GM18507 (cell line): ENCODE data around the gene PRKCH.

Experiments used
- DNase-seq: peaks from one replicate; pipeline ENCODE4 v3.0.0; 2011; ENCODE audit warnings: low read depth; ENCODE audit not compliant: insufficient read length; ENCODE audit errors: extremely low spot score
- FAIRE-seq: peaks from 2 replicates; lab custom pipeline; 2011; peaks lifted over from hg19 to GRCh38; lab: Jason Lieb, UNC

PRKCH gene

DNA sequence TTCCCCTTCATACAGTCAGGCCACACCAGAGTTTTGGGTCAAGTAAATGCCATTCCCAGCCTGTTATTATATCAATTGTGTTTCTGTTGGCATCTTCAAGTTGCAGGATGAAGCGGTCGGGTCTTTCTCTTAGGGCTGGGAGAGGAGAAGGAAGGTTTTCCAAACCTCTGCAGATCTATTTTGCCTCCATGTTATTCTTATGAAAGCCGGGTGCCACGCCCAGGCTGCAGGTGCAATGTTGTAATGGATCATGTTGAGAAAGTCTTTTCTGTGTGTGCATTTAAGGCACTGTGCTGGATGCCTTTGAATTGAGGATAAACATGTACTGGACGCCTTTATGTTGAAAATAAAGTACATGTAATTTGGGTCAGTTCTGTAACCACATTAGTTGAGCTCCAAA lies 209.5 kb downstream of the PRKCH start:
- DNase-seq (no peak), FAIRE-seq (no peak)

DNA sequence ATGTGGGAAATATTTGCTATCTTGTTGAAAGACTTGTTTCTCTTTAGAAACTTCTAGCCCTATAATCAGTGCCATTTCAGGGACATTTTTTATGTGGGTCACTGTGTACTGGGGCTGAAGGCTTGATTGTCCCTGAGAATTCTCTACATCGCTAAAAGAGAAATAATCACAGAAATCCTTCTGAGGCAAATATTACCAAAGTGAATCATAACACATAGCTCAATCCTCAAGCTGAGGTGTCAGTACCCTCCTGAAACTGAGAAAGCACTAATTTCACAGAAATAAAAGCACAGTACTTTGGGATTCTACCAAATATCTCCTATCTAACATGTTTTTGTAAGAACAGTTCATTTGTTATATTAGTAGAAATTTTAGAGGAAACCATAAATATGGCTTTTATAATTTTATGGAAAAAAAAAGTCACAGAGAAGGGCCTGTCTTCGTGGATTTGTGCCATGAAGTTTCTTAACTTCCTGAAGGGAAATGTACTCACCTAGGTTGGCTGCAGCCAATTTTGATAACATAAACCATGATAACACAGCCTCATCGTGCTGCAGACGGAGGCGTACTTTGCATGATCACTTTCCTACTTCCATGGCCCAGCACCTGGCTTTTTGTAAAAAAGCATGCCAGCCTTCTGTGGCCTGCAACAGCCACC lies 210.2 kb downstream of the PRKCH start:
- no peak for FAIRE-seq

DNA sequence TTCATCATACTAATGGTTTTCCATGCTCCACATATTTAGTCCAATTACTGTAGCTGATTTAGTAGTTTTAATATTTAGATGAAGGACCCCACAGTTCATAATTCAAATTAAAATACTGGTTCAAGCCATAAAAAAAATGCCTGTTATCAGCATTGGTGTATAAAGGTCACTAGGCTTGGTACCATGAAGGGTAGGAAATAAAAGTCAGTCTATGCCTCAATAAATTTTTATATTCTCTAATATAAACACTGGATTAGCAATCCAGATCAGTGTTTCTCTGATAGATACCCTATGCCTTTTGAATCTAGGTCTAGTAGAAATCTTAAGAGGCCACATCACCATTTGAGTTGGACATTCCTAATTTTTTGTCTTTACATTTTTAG lies 210.7 kb downstream of the PRKCH start:
- FAIRE-seq (no peak), DNase-seq (no peak)

More for the DNA sequence above, 210.2 kb downstream of the PRKCH start:
- no peak for DNase-seq

DNA sequence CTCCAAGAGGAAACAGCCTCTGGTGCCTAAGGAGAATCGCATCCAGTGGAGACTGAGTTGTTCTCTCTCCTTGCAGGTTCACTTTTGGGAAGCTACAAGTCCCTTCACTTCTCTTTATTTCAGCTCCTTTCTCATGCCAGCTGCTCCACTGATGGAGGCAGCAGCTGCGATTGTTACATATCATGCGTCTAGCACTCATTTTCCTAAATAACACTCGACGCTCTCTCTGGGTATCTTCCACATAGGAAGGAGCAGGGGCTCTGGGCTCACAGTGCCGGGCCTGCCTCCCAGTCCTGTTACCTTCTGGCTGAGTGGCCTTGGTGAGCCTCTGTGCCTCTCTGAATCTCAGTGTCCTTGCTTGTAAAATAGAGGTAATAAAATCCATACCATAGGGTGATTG lies 211.4 kb downstream of the PRKCH start:
- FAIRE-seq (no peak), DNase-seq (no peak)

DNA sequence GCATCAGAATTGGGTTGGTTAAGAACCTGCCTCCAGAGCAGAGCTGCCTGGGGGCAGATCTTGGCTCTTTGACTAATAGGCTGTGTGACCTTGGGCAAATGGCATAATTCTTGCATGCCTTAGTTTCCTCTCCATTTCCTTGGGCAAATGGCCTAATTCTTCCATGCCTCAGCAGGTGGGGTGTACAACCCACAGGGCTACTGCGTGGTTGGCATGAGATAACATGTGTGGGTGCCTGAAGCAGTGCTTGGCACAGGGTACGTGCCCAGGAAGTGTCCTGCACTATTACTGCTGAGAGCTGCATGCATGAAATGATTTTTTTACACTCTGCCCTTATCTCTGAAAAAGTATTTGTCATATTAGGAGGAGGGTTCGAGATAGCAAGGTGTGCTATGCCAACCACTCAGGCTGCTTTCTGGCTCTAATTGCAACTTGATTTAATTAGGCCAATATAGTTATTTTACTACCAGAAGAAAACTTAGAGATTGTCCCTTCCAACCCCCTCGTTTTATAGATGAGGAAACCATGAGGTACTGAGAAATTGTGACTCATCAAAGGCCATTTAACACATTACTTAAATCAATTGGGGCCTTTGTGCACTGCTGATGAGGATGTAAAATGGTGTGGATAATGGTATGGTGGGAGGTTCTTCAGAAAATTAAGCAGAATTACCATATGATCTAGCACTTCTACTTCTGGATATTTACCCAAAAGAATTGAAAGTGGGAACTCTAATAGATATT lies 212.3 kb downstream of the PRKCH start:
- FAIRE-seq: no peak
- DNase-seq: no peak

DNA sequence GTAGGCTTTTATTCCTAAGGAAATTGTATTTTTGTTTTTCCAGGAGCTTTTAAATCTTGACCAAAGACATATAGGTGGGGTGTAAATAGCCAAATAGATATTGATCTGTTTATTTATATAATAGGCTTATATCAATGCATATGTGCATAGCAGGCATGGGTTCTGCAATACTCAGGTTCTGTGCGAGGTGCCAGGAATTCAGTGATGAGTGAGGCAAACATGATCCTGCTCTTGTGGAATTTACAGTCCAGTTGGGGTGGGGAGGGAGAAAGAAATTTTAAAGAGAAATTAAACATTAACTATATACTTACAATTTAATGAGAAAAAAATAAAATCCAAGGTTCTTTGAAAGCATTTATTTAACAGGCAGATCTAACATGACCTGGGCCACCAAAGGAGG lies 213.7 kb downstream of the PRKCH start:
- FAIRE-seq (no peak), DNase-seq (no peak)

DNA sequence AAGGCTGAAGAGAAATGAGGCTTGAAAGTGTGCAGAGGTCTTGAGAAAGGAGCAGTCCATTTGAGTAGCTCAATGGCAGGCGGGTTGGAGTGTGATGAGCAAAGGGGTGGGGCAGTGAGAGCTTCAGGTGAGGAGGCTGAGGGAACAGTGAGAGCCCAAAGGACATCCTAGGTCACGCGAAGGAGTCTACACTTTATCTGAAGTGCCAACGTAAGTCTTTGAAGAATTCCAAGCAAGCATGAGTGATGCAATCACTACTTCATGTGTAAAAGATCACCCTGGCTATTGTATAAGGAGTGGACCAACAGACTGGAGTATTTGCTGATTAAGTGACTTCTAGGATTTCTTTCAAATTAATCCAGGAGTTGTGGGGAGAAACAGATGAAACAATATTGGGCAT lies 214.1 kb downstream of the PRKCH start:
- DNase-seq (no peak), FAIRE-seq (no peak)

DNA sequence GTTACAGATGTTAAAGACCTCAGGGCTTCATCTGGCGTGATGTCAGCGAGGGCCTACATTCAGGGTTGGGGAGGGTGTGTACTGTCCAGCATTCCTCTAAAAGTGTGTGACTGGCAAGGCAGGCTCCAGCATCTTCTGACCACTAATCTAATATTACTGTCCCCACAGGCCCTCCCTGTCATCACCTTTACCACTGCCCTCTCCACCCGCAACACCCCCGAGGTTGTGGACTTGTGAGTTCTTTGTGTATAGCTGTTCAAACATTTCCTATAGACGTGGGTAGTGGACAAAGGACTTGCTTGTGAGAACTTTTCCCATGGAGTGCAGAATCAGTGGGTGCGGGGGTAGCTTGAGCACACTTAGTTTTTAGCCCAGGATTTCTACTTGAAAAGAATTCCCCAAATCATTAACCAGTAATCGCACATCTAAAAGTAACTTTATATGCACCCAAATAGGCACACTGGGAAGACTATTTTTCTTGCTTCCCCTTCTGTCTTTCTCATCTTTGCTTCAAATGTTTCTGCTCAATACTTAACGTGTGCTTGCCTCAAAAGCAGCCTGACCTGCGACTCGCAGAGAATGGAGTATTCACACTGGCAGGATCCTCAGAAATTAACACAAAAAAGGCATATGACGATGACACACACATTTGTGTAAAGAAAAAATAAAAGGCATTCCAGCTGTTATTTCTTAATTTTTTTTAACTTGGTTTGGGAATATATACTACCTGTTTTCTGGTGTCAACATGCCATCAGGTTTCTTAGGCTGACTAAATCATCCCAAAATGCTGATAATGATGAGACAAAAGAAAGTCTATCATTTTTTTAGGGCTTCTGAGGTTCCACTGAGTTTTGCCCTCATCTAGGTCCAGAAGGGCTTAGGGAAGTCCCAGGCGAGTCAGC lies 215.5 kb downstream of the PRKCH start:
- no peak for DNase-seq
- no peak for FAIRE-seq

DNA sequence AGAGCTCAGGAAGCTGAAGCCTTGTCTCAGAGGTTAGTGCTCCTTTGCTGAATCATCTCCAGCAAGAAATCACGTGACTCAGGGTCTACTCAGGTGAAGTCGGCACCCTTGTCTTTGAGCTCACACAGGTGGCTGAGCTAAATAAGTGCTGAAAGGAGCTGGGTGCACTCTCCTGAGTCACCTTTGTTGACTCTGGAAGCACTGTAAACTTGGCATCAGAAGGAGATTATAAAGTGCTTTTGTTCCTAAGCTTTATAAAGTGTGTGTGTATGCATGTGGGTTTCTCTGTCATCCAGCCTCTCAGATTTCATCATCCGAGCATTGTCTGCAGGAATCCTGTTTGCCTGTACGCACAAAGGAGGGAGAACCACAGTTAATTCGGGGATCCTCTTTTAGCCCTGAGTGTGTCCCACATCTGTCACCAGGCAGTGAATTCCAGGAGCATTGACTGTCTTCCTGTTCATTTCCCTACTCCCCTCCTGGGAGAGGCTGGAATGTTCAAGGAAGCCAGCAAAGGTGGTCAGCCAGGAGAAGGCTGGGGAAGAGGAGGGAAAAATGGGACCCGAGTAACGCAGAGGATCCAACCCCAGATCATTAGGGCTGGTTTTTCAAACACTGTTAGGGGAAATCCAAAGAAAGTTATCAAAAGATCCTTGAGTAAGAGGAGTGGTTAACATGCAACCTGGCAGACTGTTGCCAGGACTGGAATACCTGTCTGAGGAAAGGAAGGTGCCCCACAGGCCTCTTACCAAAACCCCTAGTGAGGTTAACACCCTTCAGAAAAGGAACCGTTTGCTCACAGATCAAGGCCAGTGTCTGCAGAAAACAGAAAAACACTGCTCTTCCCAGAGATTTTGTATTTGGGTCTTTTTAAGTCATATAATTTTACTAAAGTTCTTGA lies 216.4 kb downstream of the PRKCH start:
- DNase-seq (no peak), FAIRE-seq (no peak)

DNA sequence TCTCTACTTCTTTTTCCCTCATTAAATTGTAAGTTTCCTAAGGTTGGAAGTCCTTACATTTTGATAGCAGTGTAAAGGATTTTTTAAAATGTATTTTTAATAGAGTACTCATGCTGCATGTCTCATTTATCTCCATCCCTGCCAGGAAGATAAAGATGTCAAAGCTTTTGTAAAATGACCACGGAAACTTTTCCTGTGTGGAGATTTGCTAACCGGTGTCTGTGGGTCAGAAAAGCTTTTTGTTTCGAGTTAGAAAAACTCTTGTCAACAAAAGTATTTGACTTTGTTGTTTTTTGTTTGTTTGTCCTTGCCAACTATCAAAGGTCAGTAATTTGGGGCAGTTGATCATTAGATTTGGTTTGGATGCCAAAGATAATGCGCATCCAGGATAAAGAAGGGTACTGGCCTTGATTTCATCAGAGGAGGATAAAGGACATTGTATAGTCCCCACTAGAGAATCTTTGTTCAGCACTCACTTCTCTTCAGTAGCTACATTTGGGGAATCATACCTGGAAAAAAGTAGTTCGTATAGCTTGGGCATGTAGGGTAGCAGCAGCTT lies 217.2 kb downstream of the PRKCH start:
- no peak for DNase-seq
- FAIRE-seq: no peak

DNA sequence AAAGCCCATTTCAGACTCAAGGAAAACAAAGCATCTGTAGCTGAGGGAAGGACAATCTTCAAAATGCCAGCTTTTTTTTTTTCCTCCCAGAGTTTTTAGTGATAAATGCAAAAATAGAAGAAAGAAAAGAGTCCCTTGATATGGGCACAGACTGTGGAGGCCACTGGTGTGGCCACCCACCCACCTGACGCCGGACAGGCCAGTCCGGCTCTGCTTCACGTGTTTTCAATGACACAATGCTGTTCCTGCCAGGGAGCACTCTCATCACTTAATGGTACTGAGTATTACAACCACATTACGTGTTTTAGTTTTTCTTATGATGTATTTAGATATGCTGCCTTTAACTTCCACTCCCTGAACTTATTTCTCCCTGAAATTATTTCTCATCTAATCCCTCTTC lies 218.3 kb downstream of the PRKCH start:
- FAIRE-seq: no peak

DNA sequence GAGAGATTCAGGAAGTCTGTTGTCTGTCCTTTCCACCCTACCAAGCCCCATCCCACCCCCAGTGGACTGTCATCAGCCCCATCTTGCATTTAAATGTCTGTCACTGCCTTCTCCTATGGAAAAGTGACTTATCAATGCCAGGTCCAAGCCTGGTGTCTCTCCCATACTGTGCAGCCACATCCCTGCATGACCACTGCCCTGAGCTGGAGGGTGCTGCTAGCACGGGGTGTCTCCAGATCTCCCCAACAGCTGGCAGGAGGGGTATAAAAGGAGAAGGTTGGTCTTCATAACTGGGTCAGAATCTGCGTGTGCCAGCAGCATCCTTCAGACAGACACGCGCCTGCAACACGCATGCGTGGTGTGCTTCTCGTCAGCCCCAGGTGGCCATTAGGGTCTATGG lies 219.6 kb downstream of the PRKCH start:
- no peak for FAIRE-seq
- DNase-seq: no peak

More for the DNA sequence above, 218.3 kb downstream of the PRKCH start:
- DNase-seq: no peak

DNA sequence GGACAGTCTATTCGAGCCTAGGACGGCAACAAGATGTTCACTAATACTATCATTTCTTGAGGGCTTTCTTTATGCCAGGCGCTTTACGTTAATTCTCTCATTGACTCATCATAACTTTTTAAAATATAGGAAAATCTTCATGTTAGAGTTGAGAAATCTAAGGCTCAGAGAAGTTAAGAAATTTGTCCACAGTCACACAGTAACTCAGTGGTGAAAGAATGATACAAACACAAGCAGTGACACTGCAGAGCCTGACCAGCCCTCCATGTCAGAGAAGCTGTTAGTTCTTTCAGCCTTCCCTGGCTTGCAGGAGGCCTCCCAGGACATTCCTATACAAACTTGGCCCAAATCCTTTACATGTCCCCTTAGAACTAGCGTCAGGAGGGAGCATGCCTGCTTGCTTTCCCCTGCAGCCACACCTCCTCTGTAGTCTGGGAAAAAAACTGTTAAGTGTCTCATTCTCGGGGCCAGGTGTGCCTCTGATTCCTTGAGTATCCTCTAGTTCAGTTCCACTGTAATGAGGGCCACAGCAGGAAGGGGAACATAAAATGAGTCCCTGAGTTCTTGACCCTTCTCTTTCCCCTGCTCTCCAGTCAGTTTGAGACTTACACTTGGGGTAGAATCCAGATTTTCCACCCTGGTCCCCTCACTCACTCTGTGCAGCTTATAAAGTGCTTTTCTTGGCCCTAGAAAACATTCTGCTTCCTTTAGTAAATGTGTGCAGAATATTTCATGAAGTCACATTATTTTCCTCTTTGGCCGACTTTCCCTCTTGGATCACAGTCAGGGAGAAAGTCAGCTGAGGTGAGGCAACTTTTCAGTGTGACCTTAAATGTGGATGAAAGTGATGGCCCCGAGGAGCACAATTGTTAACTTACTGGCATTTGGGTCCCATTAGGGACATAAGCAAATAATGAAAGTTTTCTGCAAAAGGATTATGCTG lies 221.7 kb downstream of the PRKCH start:
- no peak for FAIRE-seq
- DNase-seq: no peak

DNA sequence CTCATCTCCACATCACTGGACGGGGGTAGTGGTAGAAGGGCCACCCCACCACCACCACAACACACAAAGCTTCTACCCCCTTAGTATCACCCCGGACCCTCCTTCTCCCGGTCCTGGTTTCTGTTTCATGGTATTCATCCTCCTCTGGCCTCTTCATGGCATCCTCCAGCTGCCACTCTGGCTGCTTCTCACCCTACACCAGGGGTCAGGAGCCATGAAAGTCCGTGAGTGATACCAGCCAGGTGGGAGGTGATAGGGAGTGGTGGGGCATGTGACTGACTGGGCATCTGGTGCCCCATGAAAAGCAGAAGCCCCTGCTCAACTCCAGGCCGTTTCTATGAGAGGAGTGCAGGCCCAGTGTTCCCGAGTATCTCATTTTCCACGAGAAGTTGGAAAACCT lies 222.6 kb downstream of the PRKCH start:
- FAIRE-seq (no peak), DNase-seq (no peak)

DNA sequence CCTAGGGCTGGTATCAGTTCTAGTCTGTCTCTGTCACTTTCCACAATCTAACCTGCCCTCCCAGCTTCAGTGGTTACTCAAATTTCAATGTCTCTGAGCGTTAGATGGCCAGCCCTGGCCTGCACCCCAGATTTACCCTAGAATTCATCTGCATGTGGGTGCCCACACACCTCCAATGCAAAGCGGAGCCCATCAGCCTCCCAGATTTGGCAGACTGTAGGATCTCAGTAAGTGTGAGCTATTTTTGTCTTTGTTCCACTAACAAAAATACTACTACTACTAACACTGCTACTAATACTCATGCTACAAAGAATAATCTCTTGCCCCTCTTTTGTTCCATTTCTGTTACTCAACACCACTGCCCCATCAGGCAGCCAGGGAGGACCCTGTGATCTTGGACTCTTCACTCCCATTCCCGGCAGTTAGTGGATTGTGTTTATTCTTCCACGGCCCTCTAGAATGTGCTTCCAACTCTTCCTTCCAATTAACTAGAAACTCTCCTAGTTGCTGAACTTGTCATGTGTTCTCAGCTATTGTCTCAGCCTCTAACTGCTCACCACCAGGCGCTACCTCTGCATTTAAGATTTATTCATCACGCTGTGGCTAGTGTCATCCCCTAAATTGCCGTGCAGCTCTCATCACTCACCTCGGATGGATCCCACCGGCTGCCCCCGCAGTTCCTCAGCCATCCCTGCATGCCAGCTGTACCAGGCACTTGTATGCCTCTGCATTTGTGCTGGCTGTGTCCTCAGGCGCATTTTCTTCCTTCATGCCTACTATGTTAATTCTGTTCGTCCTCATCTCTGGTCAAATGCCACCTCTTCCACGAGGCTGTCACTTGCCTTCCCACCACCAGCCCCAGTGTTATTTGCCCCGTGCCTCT lies 223.3 kb downstream of the PRKCH start:
- no peak for FAIRE-seq

DNA sequence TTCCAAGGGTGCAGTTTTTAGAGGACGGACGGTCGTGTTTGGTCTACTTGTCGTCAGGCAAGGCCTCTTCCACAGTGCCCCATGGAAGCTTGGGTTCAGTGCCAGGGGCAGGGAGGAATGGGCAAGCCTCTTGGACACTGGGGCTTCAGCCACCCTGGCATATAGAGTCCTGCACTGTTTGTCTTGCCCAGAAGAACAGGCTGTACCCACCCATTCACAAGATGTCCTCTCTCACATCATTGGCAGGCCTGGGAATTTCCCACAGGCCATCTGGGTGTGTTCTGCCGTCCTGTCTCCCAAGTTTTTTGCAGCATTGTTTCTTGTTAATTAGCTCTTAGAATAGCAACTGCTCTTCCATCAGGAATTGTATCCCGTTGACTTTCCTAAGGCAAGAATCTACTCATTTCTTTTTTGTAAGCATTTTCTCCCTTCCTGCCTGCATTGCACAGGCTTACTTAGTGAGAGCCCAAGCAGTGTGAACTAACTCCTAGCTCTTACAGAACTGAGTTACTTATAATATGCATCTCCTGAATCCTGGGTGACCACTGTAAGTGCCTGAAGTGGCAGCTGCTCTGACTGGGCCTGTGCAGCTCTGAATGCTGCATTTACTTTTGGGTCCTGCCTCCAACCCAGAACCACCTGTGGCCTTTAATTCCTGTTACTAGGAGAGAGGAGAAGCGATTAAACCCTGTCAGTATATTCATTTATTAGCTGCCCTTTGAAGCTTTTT lies 224.5 kb downstream of the PRKCH start:
- FAIRE-seq (no peak), DNase-seq (no peak)

More for the DNA sequence above, 223.3 kb downstream of the PRKCH start:
- DNase-seq: no peak
